K562 (cell line): Measurements from ENCODE around the gene SHANK1.

Experiments used
- BHLHE40 ChIP-seq: IDR thresholded peaks from 2 replicates; pipeline ENCODE4 v1.6.1; 2011; ENCODE audit warnings: low read length, improper control_type of control experiment
- FOXK2 ChIP-seq, 2 experiments: fragments of 450-650 bp; IDR thresholded peaks in 1 of 2; conservative IDR thresholded peaks in 1 of 2; 2 replicates each; pipeline ENCODE4 v1.6.1; 2016; ENCODE audit warnings: low read depth in 2 of 2, mild to moderate bottlenecking in 1 of 2
- FOXO4 ChIP-seq: fragments of 450-650 bp; formaldehyde crosslinking; IDR thresholded peaks from 2 replicates; pipeline ENCODE4 v1.4.0; 2020; ENCODE audit warnings: mild to moderate bottlenecking, moderate library complexity
- FOXP1 ChIP-seq: sonication (generic); formaldehyde crosslinking; IDR thresholded peaks from 2 replicates; pipeline ENCODE4 v1.8.0; 2022; ENCODE audit warnings: mild to moderate bottlenecking, missing genetic modification reagents
- JUN ChIP-seq, 2 experiments: sonication (generic) in 1 of 2; formaldehyde crosslinking in 1 of 2; IDR thresholded peaks; 2 replicates each; pipeline versions ENCODE4 v1.6.1 to v1.8.0; 2012 to 2022; ENCODE audit warnings: borderline replicate concordance in 2 of 2, mild to moderate bottlenecking in 2 of 2, improper control_type of control experiment in 1 of 2, low read depth in 1 of 2, low read length in 1 of 2, missing genetic modification reagents in 1 of 2
- POLR2A ChIP-seq: fragments of 450-650 bp; conservative IDR thresholded peaks from 2 replicates; pipeline ENCODE4 v1.6.1; 2016
- RBM14 ChIP-seq: fragments of 200-400 bp; formaldehyde crosslinking; IDR thresholded peaks from 2 replicates; pipeline ENCODE4 v1.6.1; 2018; ENCODE audit warnings: low read depth, mild to moderate bottlenecking, low read length, moderate library complexity, borderline replicate concordance; ENCODE audit not compliant: insufficient read depth
- SMARCC2 ChIP-seq: fragments of 450-650 bp; IDR thresholded peaks from 2 replicates; pipeline ENCODE4 v1.6.1; 2017; ENCODE audit warnings: antibody characterized with exemption, moderate library complexity, mild to moderate bottlenecking, low read depth
- STAT6 ChIP-seq: sonication (generic); formaldehyde crosslinking; IDR thresholded peaks from 2 replicates; pipeline ENCODE4 v1.8.1; 2023; ENCODE audit warnings: mild to moderate bottlenecking, missing genetic modification reagents
- TF ChIP-seq, protein P1 (sequence below), 3 experiments: IDR thresholded peaks in 2 of 3; conservative IDR thresholded peaks in 1 of 3; 2 replicates each; pipeline ENCODE4 v1.5.1; 2011 to 2012; ENCODE audit warnings: low read length in 3 of 3, mild to moderate bottlenecking in 3 of 3, control low read depth in 2 of 3, improper control_type of control experiment in 1 of 3, inconsistent platforms in 1 of 3, low read depth in 1 of 3, mixed read lengths in 1 of 3, moderate library complexity in 1 of 3; ENCODE audit not compliant: insufficient read depth in 2 of 3

DNA sequence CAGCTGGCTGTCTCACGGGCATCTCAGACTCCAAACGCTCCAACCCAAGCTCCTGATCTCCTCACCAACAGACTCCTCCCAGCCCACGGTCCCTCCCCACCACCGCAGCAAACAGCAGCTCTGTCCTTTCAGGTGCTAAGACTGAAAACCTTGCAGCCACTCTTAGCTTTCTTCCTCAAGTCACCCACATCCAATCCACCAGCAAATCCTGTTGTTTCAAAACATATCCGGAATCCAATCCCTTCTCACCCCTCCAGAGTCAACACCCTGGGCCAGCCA, 49.6 kb downstream of the SHANK1 start:
- TF ChIP-seq JUN (IDR thresholded peaks at IDR 0.05; ENCODE audit: borderline replicate concordance, low read depth, low read length), result no peak
- no peak for TF ChIP-seq JUN (CRISPR knock-in tag; IDR thresholded peaks at IDR 0.05; ENCODE audit: borderline replicate concordance)
- no peak for TF ChIP-seq FOXO4 (CRISPR knock-in tag)
- TF ChIP-seq, protein P1, sequence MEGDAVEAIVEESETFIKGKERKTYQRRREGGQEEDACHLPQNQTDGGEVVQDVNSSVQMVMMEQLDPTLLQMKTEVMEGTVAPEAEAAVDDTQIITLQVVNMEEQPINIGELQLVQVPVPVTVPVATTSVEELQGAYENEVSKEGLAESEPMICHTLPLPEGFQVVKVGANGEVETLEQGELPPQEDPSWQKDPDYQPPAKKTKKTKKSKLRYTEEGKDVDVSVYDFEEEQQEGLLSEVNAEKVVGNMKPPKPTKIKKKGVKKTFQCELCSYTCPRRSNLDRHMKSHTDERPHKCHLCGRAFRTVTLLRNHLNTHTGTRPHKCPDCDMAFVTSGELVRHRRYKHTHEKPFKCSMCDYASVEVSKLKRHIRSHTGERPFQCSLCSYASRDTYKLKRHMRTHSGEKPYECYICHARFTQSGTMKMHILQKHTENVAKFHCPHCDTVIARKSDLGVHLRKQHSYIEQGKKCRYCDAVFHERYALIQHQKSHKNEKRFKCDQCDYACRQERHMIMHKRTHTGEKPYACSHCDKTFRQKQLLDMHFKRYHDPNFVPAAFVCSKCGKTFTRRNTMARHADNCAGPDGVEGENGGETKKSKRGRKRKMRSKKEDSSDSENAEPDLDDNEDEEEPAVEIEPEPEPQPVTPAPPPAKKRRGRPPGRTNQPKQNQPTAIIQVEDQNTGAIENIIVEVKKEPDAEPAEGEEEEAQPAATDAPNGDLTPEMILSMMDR (IDR thresholded peaks at IDR 0.05 in 2 of 3, conservative IDR thresholded peaks at IDR 0.05 in 1 of 3; ENCODE audit: insufficient read depth in 2 of 3, low read depth in 1 of 3, low read length in 3 of 3), result no peak
- TF ChIP-seq POLR2A, result no peak
- TF ChIP-seq SMARCC2, result no peak
- no peak for TF ChIP-seq BHLHE40
- no peak for TF ChIP-seq RBM14
- TF ChIP-seq FOXP1 (CRISPR knock-in tag), result no peak
- no peak for TF ChIP-seq FOXK2 (conservative IDR thresholded peaks at IDR 0.05 in 1 of 2, IDR thresholded peaks at IDR 0.05 in 1 of 2; ENCODE audit: low read depth in 2 of 2)
- TF ChIP-seq STAT6 (CRISPR knock-in tag), result no peak
